GM12873 (cell line): Measurements from ENCODE around the gene EEF1AKMT3.

Source experiments
- TF ChIP-seq, protein P1 (sequence below): IDR thresholded peaks from 2 replicates; pipeline ENCODE4 v1.5.1; 2012; ENCODE audit warnings: low read depth, mild to moderate bottlenecking, moderate library complexity, low read length, control low read depth; ENCODE audit not compliant: insufficient read depth; ENCODE audit errors: missing control alignments

Gene EEF1AKMT3

DNA sequence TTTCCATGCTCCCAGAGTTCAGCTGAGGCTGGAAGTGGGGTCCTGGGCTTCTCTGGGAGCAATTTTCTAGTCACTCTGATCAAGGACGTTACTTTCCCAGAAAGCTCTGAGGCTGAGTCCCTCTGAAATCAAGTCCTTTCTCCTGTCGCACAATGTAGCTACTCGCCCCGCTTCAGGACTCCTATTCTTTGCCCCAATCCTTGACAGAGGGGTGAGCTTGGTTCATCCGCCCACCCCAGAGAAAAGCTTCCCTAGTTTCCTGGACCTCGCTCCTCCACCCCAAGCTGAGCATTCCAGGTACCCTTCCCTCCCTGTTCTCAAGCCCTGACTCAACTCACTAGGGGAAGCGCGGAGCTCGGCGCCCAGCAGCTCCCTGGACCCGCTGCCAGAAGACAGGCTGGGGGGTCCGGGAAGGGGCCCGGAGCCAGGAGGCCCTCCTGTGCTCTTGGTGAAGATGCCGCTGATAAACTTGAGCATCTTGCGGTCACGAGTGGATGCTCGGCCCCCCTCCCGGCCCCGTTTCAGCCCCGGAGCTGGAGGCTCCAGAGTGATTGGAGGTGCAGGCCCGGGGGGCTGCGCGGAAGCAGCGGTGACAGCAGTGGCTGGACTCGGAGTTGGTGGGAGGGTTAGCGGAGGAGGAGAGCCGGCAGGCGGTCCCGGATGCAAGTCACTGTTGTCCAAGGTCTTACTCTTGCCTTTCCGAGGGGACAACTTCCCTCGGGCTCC is 35.5 kb upstream of the EEF1AKMT3 start:
- TF ChIP-seq, protein P1, sequence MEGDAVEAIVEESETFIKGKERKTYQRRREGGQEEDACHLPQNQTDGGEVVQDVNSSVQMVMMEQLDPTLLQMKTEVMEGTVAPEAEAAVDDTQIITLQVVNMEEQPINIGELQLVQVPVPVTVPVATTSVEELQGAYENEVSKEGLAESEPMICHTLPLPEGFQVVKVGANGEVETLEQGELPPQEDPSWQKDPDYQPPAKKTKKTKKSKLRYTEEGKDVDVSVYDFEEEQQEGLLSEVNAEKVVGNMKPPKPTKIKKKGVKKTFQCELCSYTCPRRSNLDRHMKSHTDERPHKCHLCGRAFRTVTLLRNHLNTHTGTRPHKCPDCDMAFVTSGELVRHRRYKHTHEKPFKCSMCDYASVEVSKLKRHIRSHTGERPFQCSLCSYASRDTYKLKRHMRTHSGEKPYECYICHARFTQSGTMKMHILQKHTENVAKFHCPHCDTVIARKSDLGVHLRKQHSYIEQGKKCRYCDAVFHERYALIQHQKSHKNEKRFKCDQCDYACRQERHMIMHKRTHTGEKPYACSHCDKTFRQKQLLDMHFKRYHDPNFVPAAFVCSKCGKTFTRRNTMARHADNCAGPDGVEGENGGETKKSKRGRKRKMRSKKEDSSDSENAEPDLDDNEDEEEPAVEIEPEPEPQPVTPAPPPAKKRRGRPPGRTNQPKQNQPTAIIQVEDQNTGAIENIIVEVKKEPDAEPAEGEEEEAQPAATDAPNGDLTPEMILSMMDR: no peak

DNA sequence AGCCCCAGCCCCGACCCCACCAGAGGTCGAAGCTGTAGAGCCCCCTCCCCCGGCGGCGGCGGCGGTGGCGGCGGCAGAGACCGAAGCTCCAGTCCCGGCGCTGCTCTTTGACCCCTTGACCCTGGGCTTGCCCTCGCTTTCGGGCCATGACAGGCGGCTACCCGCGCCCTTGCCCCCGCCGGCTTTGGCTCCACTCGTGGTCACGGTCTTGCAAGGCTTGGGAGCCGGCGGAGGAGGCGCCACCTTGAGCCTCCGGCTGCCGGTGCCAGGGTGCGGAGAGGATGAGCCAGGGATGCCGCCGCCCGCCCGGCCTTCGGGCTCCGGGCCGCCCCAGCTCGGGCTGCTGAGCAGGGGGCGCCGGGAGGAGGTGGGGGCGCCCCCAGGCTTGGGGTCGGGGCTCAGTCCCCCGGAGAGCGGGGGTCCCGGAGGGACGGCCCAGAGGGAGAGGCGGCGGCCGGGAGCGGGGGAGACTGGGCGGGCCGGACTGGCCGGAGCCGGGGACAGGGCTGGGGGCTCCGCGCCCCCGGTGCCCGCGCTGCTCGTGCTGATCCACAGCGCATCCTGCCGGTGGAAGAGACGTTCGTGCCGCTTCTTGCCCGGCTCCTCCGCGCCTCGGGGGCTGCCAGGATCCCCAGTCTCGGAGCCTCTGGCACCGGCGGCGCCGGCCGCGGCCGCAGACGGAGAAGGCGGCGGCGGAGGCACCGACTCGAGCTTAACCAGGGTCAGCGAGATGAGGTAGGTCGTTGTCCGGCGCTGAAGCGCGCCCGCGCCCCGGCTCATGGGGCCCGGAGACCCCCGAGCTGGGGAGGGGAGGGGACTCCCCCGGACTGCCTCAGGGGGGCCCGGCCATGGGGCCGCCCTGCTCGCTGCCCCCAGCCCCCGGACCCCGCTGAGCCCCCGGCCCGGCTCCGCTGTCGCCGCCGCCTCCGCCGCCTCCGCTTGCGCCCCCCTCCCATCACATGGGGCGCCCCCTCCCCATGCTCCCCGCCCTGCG is 34.6 kb upstream of the EEF1AKMT3 start:
- TF ChIP-seq, protein P1: no peak

- TF ChIP-seq, protein P1: no peak
These were observed 33.7 kb upstream of the EEF1AKMT3 start, which contains the start of gene AGAP2 for GRCh38 chr12:57738661-57739237. AGAP2 (minus strand) TSS chr12:57738742; CDS start chr12:57738246, 496 bp downstream.

DNA sequence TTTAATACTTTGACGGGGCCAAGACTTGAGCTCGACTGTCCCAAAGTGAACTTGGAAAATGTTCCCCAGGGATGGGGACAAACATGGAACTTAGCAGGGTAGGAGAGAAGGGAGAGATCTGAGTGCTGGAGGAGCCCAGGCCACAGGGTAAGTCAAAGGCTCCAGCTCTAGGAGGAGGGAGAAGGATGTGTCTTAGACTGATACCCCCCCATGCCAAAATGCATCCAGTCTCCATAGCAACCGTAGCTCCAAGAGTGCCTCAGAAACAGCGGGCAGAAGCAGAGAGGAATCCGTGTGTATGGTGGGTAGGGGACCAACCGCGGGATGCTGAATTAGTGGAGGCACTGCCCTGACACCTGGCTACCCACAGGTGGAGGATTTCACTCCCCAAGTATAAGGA is 33.0 kb upstream of the EEF1AKMT3 start:
- TF ChIP-seq, protein P1: no peak

GRCh38 chr12:57739914-57740538 is 32.4 kb upstream of the EEF1AKMT3 start:
- TF ChIP-seq, protein P1: no peak

GRCh38 chr12:57740656-57741412 is 31.6 kb upstream of the EEF1AKMT3 start:
- TF ChIP-seq, protein P1: no peak
